Keratinocyte (primary cell): Measurements from ENCODE around the gene LSM14B.

Experiments
- CTCF ChIP-seq, 3 experiments: IDR thresholded peaks in 1 of 3; conservative IDR thresholded peaks in 1 of 3; optimal IDR thresholded peaks in 1 of 3; 2 replicates in 2 of 3; 3 replicates in 1 of 3; pipeline versions ENCODE3 to v1.5.1; 2011; ENCODE audit warnings: low read length in 3 of 3, mild to moderate bottlenecking in 3 of 3, moderate library complexity in 2 of 3, control low read depth in 1 of 3, inconsistent platforms in 1 of 3; ENCODE audit not compliant: insufficient read depth in 2 of 3; ENCODE audit errors: extremely low read depth in 1 of 3
- EZH2 ChIP-seq: IDR thresholded peaks from one replicate; pipeline ENCODE4 v1.6.1; 2012; ENCODE audit warnings: inconsistent platforms, mild to moderate bottlenecking, low read length, moderate library complexity

- TF ChIP-seq CTCF (optimal IDR thresholded peaks at IDR 0.05 in 1 of 3, IDR thresholded peaks at IDR 0.05 in 1 of 3, conservative IDR thresholded peaks at IDR 0.05 in 1 of 3; ENCODE audit: extremely low read depth in 1 of 3, insufficient read depth in 2 of 3, low read length in 3 of 3) (no peak), EZH2 (no peak)
These were observed 37.6 kb downstream of the LSM14B start for GRCh38 chr20:62159839-62160238.
